GM12872 (cell line): Measurements from ENCODE around the gene EPHB3.

ENCODE experiments used
- CTCF ChIP-seq: IDR thresholded peaks from 3 replicates; pipeline ENCODE4 v1.5.1; 2011; ENCODE audit warnings: low read depth, mild to moderate bottlenecking, low read length, moderate library complexity; ENCODE audit not compliant: insufficient read depth

Gene EPHB3

GRCh38 chr3:184594371-184595001 is 32.9 kb downstream of the EPHB3 start:
- TF ChIP-seq CTCF: no peak

GRCh38 chr3:184595726-184596125 is 34.1 kb downstream of the EPHB3 start:
- no peak for TF ChIP-seq CTCF

- TF ChIP-seq CTCF: no peak
Observed at GRCh38 chr3:184596233-184596632, 34.6 kb downstream of the EPHB3 start.

GRCh38 chr3:184596886-184597575 is 35.4 kb downstream of the EPHB3 start:
- no peak for TF ChIP-seq CTCF

- TF ChIP-seq CTCF: no peak
Observed at GRCh38 chr3:184597829-184598573, 36.4 kb downstream of the EPHB3 start.

GRCh38 chr3:184598574-184598927 is 37.0 kb downstream of the EPHB3 start:
- TF ChIP-seq CTCF: no peak

GRCh38 chr3:184599143-184599542 is 37.6 kb downstream of the EPHB3 start:
- TF ChIP-seq CTCF: no peak
